KOPT-K1 (cell line): ENCODE measurements around the gene NUP88.

ENCODE experiments used
- H3K27ac ChIP-seq: fragments of 200-600 bp; sonication (generic); 2 replicates; pipeline ENCODE4 v1.5.1; 2016; ENCODE audit warnings: antibody characterized with exemption, mild to moderate bottlenecking, low read depth, low read length; ENCODE audit not compliant: poor library complexity, severe bottlenecking
- H3K36me3 ChIP-seq: fragments of 200-600 bp; sonication (generic); 2 replicates; pipeline ENCODE4 v1.5.1; 2017; ENCODE audit warnings: antibody characterized with exemption, mild to moderate bottlenecking, low read length, moderate library complexity; ENCODE audit not compliant: insufficient read depth
- H3K9me3 ChIP-seq: fragments of 200-600 bp; sonication (generic); 2 replicates; pipeline ENCODE4 v1.5.1; 2017; ENCODE audit warnings: antibody characterized with exemption, low read length, mild to moderate bottlenecking; ENCODE audit not compliant: insufficient read depth, poor library complexity, severe bottlenecking

The NUP88 gene

DNA sequence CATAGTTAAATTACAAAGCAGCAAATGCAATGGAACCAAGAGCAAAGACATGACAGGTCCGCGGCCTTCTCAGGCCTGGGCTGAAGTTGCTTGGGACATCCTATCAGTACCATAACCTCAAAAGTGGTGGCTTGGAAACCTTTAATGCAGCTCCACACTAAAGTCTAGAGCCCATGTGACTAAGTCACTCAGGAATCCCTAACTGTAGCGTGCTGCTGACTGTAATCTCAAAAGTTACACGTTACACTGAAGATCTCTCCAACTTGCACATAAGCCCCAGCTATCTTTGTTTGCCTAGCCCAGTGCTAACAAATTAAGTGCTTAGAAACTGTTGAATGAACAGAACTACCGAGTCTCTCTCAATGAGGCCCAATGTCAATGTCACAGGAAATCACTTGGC is 27.8 kb downstream of the NUP88 start:
- H3K36me3 ChIP-seq: peaks cover 97% of the 10 kb centered on the region

GRCh38 chr17:5381542-5381941 is 37.9 kb downstream of the NUP88 start:
- Histone ChIP-seq H3K27ac (no peak overlapping the region), H3K9me3 (no peaks in the 10 kb centered on the region), H3K36me3 (peaks cover 100% of the 10 kb centered on the region)

More for the DNA sequence above, 27.8 kb downstream of the NUP88 start:
- no peak overlapping the region for H3K27ac ChIP-seq
- no peaks in the 10 kb centered on the region for H3K9me3 ChIP-seq

DNA sequence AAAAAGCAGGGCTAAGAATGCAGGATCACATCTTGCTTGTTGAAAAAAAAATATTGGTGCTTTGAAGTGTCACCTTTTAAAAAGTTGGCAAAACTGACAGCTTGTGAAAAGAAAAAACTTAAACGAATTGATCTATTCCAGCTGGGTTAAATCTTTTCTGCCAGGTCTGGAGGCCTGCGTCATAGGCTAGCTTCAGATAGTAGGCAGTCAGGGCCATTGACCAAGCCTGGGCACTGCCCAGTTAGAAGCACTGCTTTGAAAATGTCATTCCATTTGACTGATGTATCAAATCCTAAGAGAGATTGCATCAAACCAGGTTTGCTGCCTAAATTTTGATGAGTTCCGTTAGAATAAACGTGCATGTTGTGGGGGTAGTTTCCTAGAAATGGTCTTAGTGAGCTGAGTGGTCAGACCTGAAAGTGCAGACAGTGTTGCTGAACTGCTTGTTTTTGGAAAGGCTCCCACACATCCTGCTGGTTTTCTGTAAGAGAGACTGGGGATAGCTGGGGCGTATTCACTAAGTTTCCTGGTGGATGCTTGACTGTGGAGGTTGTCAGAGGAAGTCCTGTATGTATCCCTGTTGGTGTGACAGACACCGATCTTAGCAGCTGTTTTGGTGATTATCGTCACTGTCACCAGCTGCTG is 38.8 kb downstream of the NUP88 start:
- H3K36me3 ChIP-seq: peaks cover 100% of the 10 kb centered on the region
- H3K9me3 ChIP-seq: no peaks in the 10 kb centered on the region
- no peak overlapping the region for H3K27ac ChIP-seq

DNA sequence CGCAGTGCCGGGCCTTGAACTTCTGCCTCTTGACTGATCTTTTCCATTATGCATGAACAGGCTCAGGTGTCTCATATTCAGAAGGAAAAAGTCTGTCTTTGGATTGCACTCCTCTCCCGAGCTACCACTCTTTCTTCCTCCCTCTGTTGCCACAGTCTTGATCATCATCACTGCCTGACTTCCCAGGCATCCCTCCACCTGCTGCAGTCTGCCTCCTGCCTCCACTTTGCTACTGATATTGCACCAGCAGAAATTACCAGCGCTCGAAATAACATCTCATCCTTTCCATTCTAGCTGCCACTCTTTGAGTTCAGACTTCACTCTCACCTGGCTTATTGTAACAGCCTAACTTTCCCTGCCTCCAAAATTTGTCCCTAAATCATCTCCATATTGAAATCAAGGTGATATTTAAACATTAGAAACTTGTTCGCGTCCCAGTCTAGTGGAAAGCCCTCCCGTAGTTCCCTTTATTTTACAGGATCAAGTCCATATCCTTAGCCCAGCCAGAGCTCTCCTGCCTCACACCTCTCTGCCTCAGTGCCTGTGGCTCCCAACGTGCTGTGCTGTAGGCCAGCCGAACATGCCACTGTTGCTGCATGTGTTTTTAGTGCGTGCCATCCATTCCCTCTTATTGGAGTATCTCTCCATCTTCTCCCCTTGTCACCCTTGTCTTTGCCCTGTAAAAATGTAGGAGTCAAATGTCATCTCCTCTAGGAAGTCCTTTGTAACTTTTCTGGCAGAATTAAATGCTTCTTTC is 39.9 kb downstream of the NUP88 start:
- Histone ChIP-seq H3K36me3 (peaks cover 99% of the 10 kb centered on the region), H3K27ac (no peak overlapping the region), H3K9me3 (no peaks in the 10 kb centered on the region)

GRCh38 chr17:5378566-5379207 is 40.8 kb downstream of the NUP88 start:
- H3K27ac ChIP-seq: no peak overlapping the region
- peaks cover 98% of the 10 kb centered on the region for H3K36me3 ChIP-seq
- H3K9me3 ChIP-seq: no peaks in the 10 kb centered on the region

DNA sequence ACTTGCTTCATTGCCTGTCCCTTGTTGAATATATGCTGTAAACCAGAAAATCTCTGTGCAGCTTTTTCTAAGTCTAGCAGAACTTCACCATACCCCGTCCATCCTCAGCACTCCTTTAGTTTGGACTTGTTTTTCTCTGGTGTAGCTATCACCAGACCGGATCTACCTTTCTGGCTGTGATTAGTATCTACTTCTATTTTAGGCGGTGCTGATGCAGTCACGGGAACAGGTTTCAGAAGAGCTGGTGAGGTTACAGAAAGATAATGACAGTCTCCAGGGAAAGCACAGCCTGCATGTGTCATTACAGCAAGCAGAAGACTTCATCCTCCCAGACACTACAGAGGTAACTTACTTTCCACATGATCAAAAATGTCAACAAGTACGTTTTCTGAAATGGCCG is 46.4 kb downstream of the NUP88 start:
- Histone ChIP-seq H3K9me3 (no peaks in the 10 kb centered on the region), H3K36me3 (peaks cover 97% of the 10 kb centered on the region), H3K27ac (no peak overlapping the region)

GRCh38 chr17:5370411-5370810 is 49.1 kb downstream of the NUP88 start:
- H3K27ac ChIP-seq: no peak overlapping the region
- H3K36me3 ChIP-seq: peaks cover 94% of the 10 kb centered on the region
- H3K9me3 ChIP-seq: no peaks in the 10 kb centered on the region

GRCh38 chr17:5365831-5366230 is 53.6 kb downstream of the NUP88 start:
- no peak overlapping the region for H3K27ac ChIP-seq
- H3K9me3 ChIP-seq: no peaks in the 10 kb centered on the region
- H3K36me3 ChIP-seq: peaks cover 95% of the 10 kb centered on the region

GRCh38 chr17:5364696-5365095 is 54.8 kb downstream of the NUP88 start:
- Histone ChIP-seq H3K9me3 (no peaks in the 10 kb centered on the region), H3K27ac (no peak overlapping the region), H3K36me3 (peaks cover 95% of the 10 kb centered on the region)

GRCh38 chr17:5364156-5364555 is 55.3 kb downstream of the NUP88 start:
- H3K36me3 ChIP-seq: peaks cover 95% of the 10 kb centered on the region
- H3K27ac ChIP-seq: no peak overlapping the region
- H3K9me3 ChIP-seq: no peaks in the 10 kb centered on the region

DNA sequence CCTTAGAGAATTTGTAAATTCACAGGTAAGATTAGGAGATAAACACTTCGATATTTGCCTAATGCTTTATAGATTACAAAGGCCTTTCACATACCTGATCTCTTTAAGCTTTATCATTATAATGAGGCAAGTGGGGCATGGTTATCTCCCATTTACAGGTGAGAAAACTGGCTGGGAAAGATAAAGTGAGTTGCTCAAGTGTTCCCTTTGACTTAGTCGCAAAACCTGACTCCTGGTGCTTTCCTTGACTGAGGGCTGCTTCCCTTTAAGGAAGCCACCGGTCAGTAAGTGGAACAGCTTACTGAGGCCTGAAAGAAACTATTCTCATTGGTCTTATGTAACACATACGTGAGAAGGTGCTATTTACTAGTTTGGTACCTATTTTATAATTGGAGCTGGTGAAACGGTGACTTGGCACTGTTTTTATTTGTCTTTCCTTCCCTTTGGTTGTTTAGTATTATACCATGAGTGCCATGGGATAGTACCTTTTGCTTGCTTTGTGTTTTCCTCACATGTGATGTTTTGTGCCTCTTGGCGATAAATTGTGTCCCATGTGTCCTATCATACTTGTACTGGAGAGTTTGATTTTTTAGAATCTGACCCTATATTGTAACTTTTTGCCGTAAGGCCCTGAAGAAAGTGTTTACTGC is 57.2 kb downstream of the NUP88 start:
- Histone ChIP-seq H3K36me3 (peaks cover 99% of the 10 kb centered on the region), H3K27ac (no peak overlapping the region), H3K9me3 (no peaks in the 10 kb centered on the region)

GRCh38 chr17:5361426-5361825 is 58.0 kb downstream of the NUP88 start:
- no peak overlapping the region for H3K27ac ChIP-seq
- peaks cover 99% of the 10 kb centered on the region for H3K36me3 ChIP-seq
- no peaks in the 10 kb centered on the region for H3K9me3 ChIP-seq

DNA sequence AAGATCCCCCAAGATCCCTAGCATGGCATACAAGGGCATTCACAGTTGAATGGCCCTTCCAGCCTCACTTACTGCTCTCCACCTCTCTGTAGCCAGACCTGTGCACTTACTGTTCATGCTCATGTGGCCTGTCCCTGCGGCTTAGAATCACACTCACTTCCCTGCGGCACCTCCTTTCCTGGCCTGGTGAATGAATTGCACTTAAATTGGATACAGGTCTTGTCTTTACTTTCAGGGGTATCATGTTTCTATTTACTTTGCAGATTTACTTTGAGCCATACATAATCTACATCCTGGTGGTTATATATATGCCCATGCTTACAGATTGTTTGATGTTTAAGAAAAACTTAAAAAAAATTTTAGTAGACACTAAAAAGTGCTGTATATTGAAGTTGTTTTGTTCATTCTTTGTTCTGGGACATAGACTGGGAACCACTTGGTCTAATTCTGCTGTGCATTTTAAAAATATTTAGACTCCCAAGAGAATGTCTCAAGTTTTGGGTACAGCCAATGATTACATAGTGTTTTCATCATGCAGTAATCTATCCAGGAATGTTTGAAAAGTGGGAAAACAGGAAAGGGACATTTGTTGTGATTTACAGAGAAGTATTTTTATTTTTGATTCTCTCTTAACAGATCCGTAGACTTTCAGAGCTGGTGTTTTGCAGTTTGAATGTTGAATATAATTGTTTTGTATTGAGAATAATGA is 63.9 kb downstream of the NUP88 start:
- Histone ChIP-seq H3K36me3 (peaks cover 100% of the 10 kb centered on the region), H3K27ac (no peak overlapping the region), H3K9me3 (no peaks in the 10 kb centered on the region)

- no peak overlapping the region for H3K27ac ChIP-seq
- no peaks in the 10 kb centered on the region for H3K9me3 ChIP-seq
- H3K36me3 ChIP-seq: peaks cover 100% of the 10 kb centered on the region
These were observed 64.5 kb downstream of the NUP88 start for GRCh38 chr17:5354886-5355415.
